ENCODE results near the gene CCR6.
A peak's percentile ranks its signal among the peaks of the same experiment; 100 is the strongest.

Gene CCR6

DNA sequence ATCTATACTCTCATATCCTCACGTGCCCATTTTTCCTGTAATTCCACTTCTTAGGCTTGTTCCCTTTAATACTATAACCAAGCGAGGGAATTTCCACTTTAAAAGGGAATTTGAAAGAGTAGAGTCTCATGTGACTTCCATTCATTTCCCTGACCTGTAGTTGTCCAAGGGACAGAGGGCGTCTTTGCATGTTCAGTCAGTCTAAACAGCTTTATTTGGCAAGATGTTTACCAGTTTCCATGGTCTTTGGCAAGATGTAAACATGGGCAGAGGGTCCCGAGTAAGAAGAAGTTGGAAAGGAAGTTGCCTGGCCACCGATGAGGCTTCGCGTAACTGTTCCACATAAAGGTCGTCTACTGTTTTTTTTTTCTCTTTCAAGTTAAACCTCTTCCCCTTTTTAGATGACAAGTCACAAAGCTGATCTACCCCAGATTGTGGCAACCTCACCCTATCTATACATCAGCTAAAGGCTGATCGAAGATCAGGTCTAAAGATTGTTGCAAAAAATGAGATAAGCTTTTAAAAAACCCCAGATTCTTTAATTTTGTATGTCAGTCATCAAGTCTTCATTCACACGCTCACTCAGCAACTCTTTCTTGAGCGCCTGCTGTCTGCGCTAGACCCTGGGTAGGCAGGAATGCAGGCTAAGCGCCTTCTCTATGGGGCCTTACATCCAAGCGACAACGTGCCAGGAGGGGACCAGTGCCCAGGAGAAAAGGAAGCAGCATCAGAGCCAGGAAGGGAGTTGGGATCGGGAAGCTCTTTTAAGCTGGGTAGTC is 31.7 kb upstream of the CCR6 start:
- peaks cover 57% of the 10 kb centered on the region for H3K4me1 ChIP-seq (ENCODE audit: control insufficient read depth, insufficient read depth, low read length, poor library complexity, severe bottlenecking)
- H3K36me3 ChIP-seq (ENCODE audit: control insufficient read depth, insufficient read depth, low read length), result no peaks in the 10 kb centered on the region
- H3K9me3 ChIP-seq (ENCODE audit: control insufficient read depth, low read length), result no peaks in the 10 kb centered on the region
- DNase-seq, result peak in 2 of 3 donors; percentile 24 to 37
- H3K27ac ChIP-seq (ENCODE audit: insufficient read depth, low read length, poor library complexity, severe bottlenecking), result peak overlapping the region; percentile 80
- H3K4me3 ChIP-seq (ENCODE audit: insufficient read depth, low read depth, low read length, poor library complexity, severe bottlenecking), result peak overlapping the region; percentile 8
- H3K27me3 ChIP-seq (replicated peaks; ENCODE audit: control insufficient read depth, insufficient read depth, low read length, poor library complexity, severe bottlenecking), result no peaks in the 10 kb centered on the region

DNA sequence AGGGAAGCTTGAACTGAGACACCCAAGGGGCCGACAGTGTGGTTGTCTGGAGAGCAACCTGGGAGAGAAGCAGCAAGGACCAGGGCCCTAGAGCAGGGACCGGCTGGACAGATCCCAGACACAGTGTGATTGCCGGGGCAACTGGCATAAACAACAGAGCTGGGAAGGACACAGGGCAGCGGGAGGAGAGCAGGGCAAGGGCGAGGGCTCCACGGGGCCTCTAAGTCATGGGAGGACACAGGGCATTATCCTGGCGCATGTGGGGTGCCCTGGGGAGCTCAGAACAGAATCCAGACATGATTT is 31.1 kb upstream of the CCR6 start:
- no peaks in the 10 kb centered on the region for H3K9me3 ChIP-seq (ENCODE audit: control insufficient read depth, low read length)
- peak overlapping the region; percentile 8 for H3K4me3 ChIP-seq (ENCODE audit: insufficient read depth, low read depth, low read length, poor library complexity, severe bottlenecking)
- no peak for DNase-seq
- H3K36me3 ChIP-seq (ENCODE audit: control insufficient read depth, insufficient read depth, low read length), result no peaks in the 10 kb centered on the region
- H3K4me1 ChIP-seq (ENCODE audit: control insufficient read depth, insufficient read depth, low read length, poor library complexity, severe bottlenecking), result peaks cover 58% of the 10 kb centered on the region
- peak overlapping the region; percentile 80 for H3K27ac ChIP-seq (ENCODE audit: insufficient read depth, low read length, poor library complexity, severe bottlenecking)
- H3K27me3 ChIP-seq (replicated peaks; ENCODE audit: control insufficient read depth, insufficient read depth, low read length, poor library complexity, severe bottlenecking), result no peaks in the 10 kb centered on the region

DNA sequence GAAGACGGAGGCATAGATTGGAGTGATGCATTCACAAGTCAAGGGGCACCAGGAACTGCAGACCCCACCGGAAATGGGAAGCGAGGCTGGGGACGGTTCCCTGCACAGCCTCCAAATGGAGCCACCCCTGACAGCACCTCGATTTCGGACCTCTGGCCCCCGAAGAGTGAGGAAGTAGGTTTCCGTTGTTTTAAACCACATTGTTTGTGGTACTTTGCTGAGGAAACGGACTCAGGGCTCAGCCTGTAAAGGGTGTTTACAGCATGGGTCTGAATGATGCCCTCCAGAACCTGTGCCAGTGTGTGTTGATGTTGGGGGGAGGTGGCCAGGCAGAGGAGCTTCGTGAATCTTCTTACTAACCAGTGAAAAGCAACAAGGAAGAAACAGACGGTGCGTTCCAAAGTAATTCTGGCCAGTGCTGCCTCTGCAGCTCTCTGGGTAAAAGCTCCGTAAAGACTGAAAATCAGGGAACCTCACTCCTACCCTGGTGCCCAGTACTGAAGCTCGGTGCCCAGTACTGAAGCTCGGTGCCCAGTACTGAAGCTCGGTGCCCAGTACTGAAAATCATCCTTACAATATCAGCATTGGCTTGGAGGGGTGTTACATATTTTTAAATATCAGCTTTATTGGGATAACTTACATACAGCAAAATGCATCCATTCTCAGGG is 30.1 kb upstream of the CCR6 start:
- Histone ChIP-seq H3K27ac (ENCODE audit: insufficient read depth, low read length, poor library complexity, severe bottlenecking) (peak overlapping the region; percentile 47), H3K4me3 (ENCODE audit: insufficient read depth, low read depth, low read length, poor library complexity, severe bottlenecking) (peak overlapping the region; percentile 26), H3K36me3 (ENCODE audit: control insufficient read depth, insufficient read depth, low read length) (no peaks in the 10 kb centered on the region), H3K9me3 (ENCODE audit: control insufficient read depth, low read length) (no peaks in the 10 kb centered on the region), H3K27me3 (replicated peaks; ENCODE audit: control insufficient read depth, insufficient read depth, low read length, poor library complexity, severe bottlenecking) (no peaks in the 10 kb centered on the region), H3K4me1 (ENCODE audit: control insufficient read depth, insufficient read depth, low read length, poor library complexity, severe bottlenecking) (peaks cover 58% of the 10 kb centered on the region)
- DNase-seq, result no peak

DNA sequence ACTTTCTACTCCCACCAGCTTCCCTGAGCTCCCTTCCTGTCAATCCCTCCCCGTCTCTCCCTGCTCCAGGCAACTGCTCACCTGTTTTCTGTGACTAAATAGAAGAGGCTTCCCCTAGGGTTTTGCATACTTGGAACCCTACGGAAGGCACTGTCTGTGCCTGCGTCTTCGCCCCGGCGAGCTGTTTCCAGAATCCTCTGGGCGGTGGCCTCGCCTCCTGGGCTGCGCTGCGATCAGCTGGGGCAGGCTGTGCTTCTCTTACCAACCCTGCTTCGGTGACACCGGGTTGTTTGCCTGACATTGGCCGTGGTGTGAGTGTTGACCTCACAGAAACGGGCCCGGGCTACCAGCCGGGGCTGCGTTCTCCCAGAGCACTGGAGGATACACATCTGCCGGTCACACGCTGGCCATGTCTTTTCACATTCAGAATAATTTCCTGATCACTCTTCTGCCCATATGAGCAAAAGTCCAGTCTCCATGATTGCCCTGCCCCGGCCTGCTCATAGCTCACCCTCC is 29.4 kb upstream of the CCR6 start:
- no peak for DNase-seq
- H3K27me3 ChIP-seq (replicated peaks; ENCODE audit: control insufficient read depth, insufficient read depth, low read length, poor library complexity, severe bottlenecking), result no peaks in the 10 kb centered on the region
- H3K9me3 ChIP-seq (ENCODE audit: control insufficient read depth, low read length), result no peaks in the 10 kb centered on the region
- peaks cover 61% of the 10 kb centered on the region for H3K4me1 ChIP-seq (ENCODE audit: control insufficient read depth, insufficient read depth, low read length, poor library complexity, severe bottlenecking)
- peak overlapping the region; percentile 68 for H3K27ac ChIP-seq (ENCODE audit: insufficient read depth, low read length, poor library complexity, severe bottlenecking)
- no peaks in the 10 kb centered on the region for H3K36me3 ChIP-seq (ENCODE audit: control insufficient read depth, insufficient read depth, low read length)
- H3K4me3 ChIP-seq (ENCODE audit: insufficient read depth, low read depth, low read length, poor library complexity, severe bottlenecking), result peak overlapping the region; percentile 26

DNA sequence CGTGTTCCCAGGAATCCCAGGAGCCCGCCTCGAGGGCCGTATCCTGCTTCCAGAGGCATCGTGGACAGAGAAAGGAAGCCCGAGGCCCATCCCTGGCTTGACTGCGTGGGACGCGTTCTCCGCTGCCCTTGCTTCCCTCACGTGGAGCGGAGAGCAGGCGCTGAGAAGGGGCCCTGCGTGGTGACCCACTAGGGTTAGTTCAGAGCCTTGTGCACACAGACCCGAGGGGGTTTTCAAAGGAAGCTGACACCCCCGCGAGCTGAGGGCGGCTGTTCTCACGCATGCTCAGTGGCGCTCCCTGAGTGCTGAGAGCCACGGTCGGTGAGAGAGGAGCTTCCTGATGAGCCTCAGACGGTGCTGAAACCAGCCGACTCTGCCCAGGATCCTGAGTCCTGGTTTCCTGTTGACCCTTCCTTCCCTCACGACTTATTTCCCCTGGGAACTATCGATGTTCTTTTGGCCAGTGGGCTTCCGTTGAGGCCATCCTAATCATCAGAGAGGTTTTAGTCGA is 28.9 kb upstream of the CCR6 start:
- peaks cover 66% of the 10 kb centered on the region for H3K4me1 ChIP-seq (ENCODE audit: control insufficient read depth, insufficient read depth, low read length, poor library complexity, severe bottlenecking)
- H3K9me3 ChIP-seq (ENCODE audit: control insufficient read depth, low read length), result no peaks in the 10 kb centered on the region
- peak overlapping the region; percentile 26 for H3K4me3 ChIP-seq (ENCODE audit: insufficient read depth, low read depth, low read length, poor library complexity, severe bottlenecking)
- H3K27me3 ChIP-seq (replicated peaks; ENCODE audit: control insufficient read depth, insufficient read depth, low read length, poor library complexity, severe bottlenecking), result no peaks in the 10 kb centered on the region
- peak overlapping the region; percentile 68 for H3K27ac ChIP-seq (ENCODE audit: insufficient read depth, low read length, poor library complexity, severe bottlenecking)
- DNase-seq, result peak; percentile 69 to 83 (median 73)
- H3K36me3 ChIP-seq (ENCODE audit: control insufficient read depth, insufficient read depth, low read length), result no peaks in the 10 kb centered on the region

DNA sequence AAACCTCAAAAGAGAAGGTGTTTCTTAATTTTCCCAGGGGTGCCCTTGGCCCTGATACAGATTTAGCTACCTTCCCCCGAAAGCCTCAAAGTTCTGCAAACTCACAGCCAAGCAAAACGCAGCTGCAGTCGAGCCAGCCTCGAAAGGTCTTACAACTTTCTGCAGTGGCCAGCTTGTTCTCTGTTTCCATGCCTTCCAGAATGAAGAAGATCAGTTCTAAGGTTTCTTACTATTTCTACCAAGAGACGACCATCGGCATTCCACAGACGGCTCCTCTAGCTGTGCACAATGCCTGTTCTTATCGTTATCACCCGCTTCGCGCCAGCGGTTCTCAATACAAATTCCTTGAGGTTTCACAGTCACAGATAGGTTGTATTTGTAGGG is 28.5 kb upstream of the CCR6 start:
- Histone ChIP-seq H3K4me1 (ENCODE audit: control insufficient read depth, insufficient read depth, low read length, poor library complexity, severe bottlenecking) (peaks cover 71% of the 10 kb centered on the region), H3K27me3 (replicated peaks; ENCODE audit: control insufficient read depth, insufficient read depth, low read length, poor library complexity, severe bottlenecking) (no peaks in the 10 kb centered on the region), H3K27ac (ENCODE audit: insufficient read depth, low read length, poor library complexity, severe bottlenecking) (peak overlapping the region; percentile 68), H3K9me3 (ENCODE audit: control insufficient read depth, low read length) (no peaks in the 10 kb centered on the region), H3K4me3 (ENCODE audit: insufficient read depth, low read depth, low read length, poor library complexity, severe bottlenecking) (peak overlapping the region; percentile 26), H3K36me3 (ENCODE audit: control insufficient read depth, insufficient read depth, low read length) (no peaks in the 10 kb centered on the region)
- no peak for DNase-seq

DNA sequence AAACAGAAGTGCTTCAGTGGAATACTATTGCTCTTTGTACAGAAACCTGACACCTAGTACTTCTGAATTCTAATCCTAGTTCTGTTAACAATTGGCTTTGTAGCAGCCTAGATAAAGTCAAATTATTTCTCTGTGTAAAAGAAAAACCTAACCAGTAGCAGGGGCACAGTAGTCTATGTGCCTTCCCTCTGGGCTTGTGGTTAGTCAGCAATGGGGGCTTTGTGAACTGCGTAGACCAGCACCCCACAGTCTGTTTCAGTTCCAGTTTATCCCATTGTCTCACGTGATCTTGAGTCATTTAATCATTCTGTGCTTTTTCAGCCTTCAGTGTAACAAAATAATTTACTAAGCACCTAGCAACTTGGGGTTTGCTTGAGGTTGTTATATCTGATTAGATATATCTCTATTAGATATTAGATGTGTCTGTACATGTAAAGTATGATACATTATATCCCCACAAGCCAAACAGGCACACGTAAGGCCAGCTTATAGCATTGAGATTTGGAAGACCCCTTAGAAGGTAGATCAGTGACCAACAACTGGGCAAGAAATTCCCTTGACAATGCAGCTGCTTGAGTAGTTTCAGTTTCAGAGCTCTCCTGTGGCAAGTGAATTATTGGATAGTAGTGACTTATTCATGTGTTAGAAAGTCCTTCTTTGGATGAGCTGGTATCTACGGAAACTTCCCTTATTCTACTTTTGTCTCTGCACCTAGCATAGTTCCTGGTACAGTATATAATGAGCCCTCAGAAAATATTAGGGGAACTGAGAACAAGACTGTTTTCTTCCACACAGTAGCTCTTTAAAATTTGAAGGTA is 27.9 kb upstream of the CCR6 start:
- Histone ChIP-seq H3K9me3 (ENCODE audit: control insufficient read depth, low read length) (no peaks in the 10 kb centered on the region), H3K36me3 (ENCODE audit: control insufficient read depth, insufficient read depth, low read length) (no peaks in the 10 kb centered on the region), H3K27ac (ENCODE audit: insufficient read depth, low read length, poor library complexity, severe bottlenecking) (peak overlapping the region; percentile 68), H3K4me3 (ENCODE audit: insufficient read depth, low read depth, low read length, poor library complexity, severe bottlenecking) (no peak overlapping the region), H3K27me3 (replicated peaks; ENCODE audit: control insufficient read depth, insufficient read depth, low read length, poor library complexity, severe bottlenecking) (no peaks in the 10 kb centered on the region), H3K4me1 (ENCODE audit: control insufficient read depth, insufficient read depth, low read length, poor library complexity, severe bottlenecking) (peaks cover 71% of the 10 kb centered on the region)
- peak in 1 of 3 donors; percentile 50 for DNase-seq

DNA sequence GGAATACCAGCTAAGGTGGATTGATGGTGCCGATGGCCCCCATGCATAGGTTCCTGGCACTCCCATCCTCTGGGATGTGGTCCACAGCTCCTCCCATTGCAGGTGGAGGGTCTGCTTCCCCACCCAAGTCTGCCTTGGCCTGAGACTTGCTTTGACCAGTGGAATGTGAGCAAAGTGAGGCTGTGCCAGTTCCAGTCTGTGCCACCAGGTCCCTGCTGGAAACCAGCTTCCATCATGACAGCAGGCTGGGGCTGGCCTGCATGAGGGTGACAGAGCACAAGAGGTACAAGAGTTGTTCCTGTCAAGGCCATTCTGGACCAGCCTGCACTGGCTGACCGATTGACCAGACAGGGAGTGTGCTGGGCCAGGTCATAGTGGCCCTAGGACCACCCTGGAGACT is 27.0 kb upstream of the CCR6 start:
- Histone ChIP-seq H3K4me3 (ENCODE audit: insufficient read depth, low read depth, low read length, poor library complexity, severe bottlenecking) (no peak overlapping the region), H3K36me3 (ENCODE audit: control insufficient read depth, insufficient read depth, low read length) (no peaks in the 10 kb centered on the region), H3K27ac (ENCODE audit: insufficient read depth, low read length, poor library complexity, severe bottlenecking) (peak overlapping the region; percentile 68), H3K9me3 (ENCODE audit: control insufficient read depth, low read length) (no peaks in the 10 kb centered on the region), H3K4me1 (ENCODE audit: control insufficient read depth, insufficient read depth, low read length, poor library complexity, severe bottlenecking) (peaks cover 67% of the 10 kb centered on the region), H3K27me3 (replicated peaks; ENCODE audit: control insufficient read depth, insufficient read depth, low read length, poor library complexity, severe bottlenecking) (no peaks in the 10 kb centered on the region)
- DNase-seq, result no peak

DNA sequence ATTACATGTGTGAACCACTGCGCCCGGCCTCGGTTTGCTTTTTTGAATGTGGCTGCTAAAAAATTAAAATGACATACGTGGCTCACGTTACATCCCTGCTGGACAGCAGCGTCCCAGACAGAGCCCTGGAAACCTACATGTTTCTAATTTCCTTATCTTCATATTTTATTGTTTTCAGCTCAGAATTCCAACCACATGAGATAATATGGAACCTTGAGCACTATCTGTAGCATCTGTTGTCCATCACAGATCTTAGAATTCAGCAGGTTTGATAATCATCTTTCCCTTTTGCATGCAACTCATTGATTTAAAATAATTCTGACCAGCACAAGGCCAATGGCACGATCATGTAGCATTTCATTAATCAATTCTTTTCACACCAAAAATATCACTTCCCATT is 25.9 kb upstream of the CCR6 start:
- no peaks in the 10 kb centered on the region for H3K27me3 ChIP-seq (replicated peaks; ENCODE audit: control insufficient read depth, insufficient read depth, low read length, poor library complexity, severe bottlenecking)
- peaks cover 56% of the 10 kb centered on the region for H3K4me1 ChIP-seq (ENCODE audit: control insufficient read depth, insufficient read depth, low read length, poor library complexity, severe bottlenecking)
- H3K9me3 ChIP-seq (ENCODE audit: control insufficient read depth, low read length), result no peaks in the 10 kb centered on the region
- no peaks in the 10 kb centered on the region for H3K36me3 ChIP-seq (ENCODE audit: control insufficient read depth, insufficient read depth, low read length)
- no peak overlapping the region for H3K27ac ChIP-seq (ENCODE audit: insufficient read depth, low read length, poor library complexity, severe bottlenecking)
- DNase-seq, result no peak
- H3K4me3 ChIP-seq (ENCODE audit: insufficient read depth, low read depth, low read length, poor library complexity, severe bottlenecking), result no peak overlapping the region

Measured in effector memory CD4-positive, alpha-beta T cell (primary cell).